Measurements from ENCODE around the gene FOSB.
"Not testable (repeated sequence)": the region's sequence is repeated elsewhere in the genome, so short reads cannot be mapped to it uniquely, and the experiment has no call there.

DNA sequence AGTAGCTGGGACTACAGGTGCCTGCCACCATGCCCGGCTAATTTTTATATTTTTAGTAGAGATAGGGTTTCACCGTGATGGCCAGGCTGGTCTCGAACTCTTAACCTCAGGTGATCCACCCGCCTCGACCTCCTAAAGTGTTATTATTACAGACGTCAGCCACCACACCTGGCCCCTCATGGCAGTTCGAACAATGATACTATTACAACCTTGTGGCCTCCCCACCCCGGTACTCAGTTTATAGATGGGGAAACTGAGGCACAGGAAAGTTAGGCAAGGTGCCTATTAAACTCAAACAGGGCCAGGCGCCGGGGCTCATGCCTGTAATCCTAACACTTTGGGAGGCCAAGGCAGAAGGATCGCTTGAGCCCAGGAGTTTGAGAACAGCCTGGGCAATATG lies 42.6 kb downstream of the FOSB start:
- TF ChIP-seq YY1 (IDR thresholded peaks at IDR 0.05); GABPA (IDR thresholded peaks at IDR 0.05 in 1 of 2, conservative IDR thresholded peaks at IDR 0.05 in 1 of 2); TAF1 (conservative IDR thresholded peaks at IDR 0.05); RXRA (IDR thresholded peaks at IDR 0.05); RAD21 (IDR thresholded peaks at IDR 0.05): not testable (repeated sequence)
- TF ChIP-seq, protein P1, sequence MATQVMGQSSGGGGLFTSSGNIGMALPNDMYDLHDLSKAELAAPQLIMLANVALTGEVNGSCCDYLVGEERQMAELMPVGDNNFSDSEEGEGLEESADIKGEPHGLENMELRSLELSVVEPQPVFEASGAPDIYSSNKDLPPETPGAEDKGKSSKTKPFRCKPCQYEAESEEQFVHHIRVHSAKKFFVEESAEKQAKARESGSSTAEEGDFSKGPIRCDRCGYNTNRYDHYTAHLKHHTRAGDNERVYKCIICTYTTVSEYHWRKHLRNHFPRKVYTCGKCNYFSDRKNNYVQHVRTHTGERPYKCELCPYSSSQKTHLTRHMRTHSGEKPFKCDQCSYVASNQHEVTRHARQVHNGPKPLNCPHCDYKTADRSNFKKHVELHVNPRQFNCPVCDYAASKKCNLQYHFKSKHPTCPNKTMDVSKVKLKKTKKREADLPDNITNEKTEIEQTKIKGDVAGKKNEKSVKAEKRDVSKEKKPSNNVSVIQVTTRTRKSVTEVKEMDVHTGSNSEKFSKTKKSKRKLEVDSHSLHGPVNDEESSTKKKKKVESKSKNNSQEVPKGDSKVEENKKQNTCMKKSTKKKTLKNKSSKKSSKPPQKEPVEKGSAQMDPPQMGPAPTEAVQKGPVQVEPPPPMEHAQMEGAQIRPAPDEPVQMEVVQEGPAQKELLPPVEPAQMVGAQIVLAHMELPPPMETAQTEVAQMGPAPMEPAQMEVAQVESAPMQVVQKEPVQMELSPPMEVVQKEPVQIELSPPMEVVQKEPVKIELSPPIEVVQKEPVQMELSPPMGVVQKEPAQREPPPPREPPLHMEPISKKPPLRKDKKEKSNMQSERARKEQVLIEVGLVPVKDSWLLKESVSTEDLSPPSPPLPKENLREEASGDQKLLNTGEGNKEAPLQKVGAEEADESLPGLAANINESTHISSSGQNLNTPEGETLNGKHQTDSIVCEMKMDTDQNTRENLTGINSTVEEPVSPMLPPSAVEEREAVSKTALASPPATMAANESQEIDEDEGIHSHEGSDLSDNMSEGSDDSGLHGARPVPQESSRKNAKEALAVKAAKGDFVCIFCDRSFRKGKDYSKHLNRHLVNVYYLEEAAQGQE (IDR thresholded peaks at IDR 0.05): not testable (repeated sequence)
- TF ChIP-seq, protein P2, sequence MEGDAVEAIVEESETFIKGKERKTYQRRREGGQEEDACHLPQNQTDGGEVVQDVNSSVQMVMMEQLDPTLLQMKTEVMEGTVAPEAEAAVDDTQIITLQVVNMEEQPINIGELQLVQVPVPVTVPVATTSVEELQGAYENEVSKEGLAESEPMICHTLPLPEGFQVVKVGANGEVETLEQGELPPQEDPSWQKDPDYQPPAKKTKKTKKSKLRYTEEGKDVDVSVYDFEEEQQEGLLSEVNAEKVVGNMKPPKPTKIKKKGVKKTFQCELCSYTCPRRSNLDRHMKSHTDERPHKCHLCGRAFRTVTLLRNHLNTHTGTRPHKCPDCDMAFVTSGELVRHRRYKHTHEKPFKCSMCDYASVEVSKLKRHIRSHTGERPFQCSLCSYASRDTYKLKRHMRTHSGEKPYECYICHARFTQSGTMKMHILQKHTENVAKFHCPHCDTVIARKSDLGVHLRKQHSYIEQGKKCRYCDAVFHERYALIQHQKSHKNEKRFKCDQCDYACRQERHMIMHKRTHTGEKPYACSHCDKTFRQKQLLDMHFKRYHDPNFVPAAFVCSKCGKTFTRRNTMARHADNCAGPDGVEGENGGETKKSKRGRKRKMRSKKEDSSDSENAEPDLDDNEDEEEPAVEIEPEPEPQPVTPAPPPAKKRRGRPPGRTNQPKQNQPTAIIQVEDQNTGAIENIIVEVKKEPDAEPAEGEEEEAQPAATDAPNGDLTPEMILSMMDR (IDR thresholded peaks at IDR 0.05; ENCODE audit: low read depth, low read length, missing input control): not testable (repeated sequence)

All from liver (tissue), 3 donors.